Activated CD8-positive, alpha-beta T cell treated with anti-CD3 and anti-CD28 coated beads for 36 hours (primary cell): ENCODE data around the gene DOCK3. TPM values are rescaled to one million over a fixed set of nuclear protein-coding genes. Genes with fewer than 3 reads are reported as not detected.

Experiments used
- ATAC-seq: fragments of 200-7000 bp; cut with Tn5 transposase; one replicate; pipeline ENCODE4 v1.10.0; 2021; ENCODE audit warnings: mild to moderate bottlenecking, moderate library complexity
- CTCF ChIA-PET: fragments of 350-600 bp; sonication (Branson Sonifier 250); formaldehyde crosslinking; loops from one replicate; lab custom pipeline; 2021; ENCODE audit warnings: antibody characterized with exemption; lab: Charles Lee
- POLR2A ChIA-PET: fragments of 350-600 bp; sonication (Branson Sonifier 250); formaldehyde crosslinking; loops from one replicate; lab custom pipeline; 2021; ENCODE audit warnings: antibody characterized with exemption; lab: Charles Lee
- DNase-seq: peaks from one replicate; pipeline ENCODE4 v3.0.0-alpha.2; 2020
- H3K27ac Mint-ChIP-seq: one replicate; pipeline ENCODE4 v1.8.0; 2021; ENCODE audit warnings: mild to moderate bottlenecking, mixed read lengths
- H3K27me3 Mint-ChIP-seq: one replicate; pipeline ENCODE4 v1.8.0; 2021; ENCODE audit warnings: mixed read lengths
- H3K36me3 Mint-ChIP-seq: one replicate; pipeline ENCODE4 v1.8.0; 2021; ENCODE audit warnings: low read depth, mixed read lengths
- H3K4me1 Mint-ChIP-seq: one replicate; pipeline ENCODE4 v1.8.0; 2021; ENCODE audit warnings: low read depth, mixed read lengths
- H3K4me3 Mint-ChIP-seq: one replicate; pipeline ENCODE4 v1.8.0; 2021; ENCODE audit warnings: mild to moderate bottlenecking, moderate library complexity, mixed read lengths
- H3K9me3 Mint-ChIP-seq: one replicate; pipeline ENCODE4 v1.8.0; 2021; ENCODE audit warnings: mixed read lengths
- CTCF ChIP-seq: fragments of 200-600 bp; IDR thresholded peaks from one replicate; pipeline ENCODE4 v1.8.0; 2022; ENCODE audit warnings: antibody characterized with exemption, mild to moderate bottlenecking
- intact Hi-C: fragments of 100-400 bp; cut with micrococcal nuclease; formaldehyde crosslinking; loops from one replicate; pipeline ENCODE4 v1.10.0; 2022
- total RNA-seq, 2 experiments: library from RNA; stranded (reverse); gene quantifications; one replicate each; pipeline ENCODE4 v1.2.3, GENCODE V29; 2021

DOCK3 gene
- total RNA-seq, result 1 to 10 TPM; 3.6 to 4.2 TPM

- intact Hi-C loops, result no loop called here
- Mint-ChIP-seq H3K9me3 (no peaks in the 10 kb centered on the region), H3K4me3 (peak within 1 kb of the TSS; percentile 75), H3K27ac (peak within 1 kb of the TSS; percentile 61), H3K27me3 (peaks cover 28% of the 10 kb centered on the region), H3K4me1 (peaks cover 12% of the 10 kb centered on the region), H3K36me3 (no peaks in the 10 kb centered on the region)
- POLR2A ChIA-PET, result interaction anchor here (1.2 to 4.3 kb wide), 5 partner anchors 18 to 102 kb away, joined by 3 to 19 read pairs (median 5); partner anchors contain the start of gene MAPKAPK3
- TF ChIP-seq CTCF, result no peak
- CTCF ChIA-PET, result interaction anchor here (0.7 to 2.7 kb wide), 9 partner anchors 17 to 698 kb away, joined by 3 to 14 read pairs (median 6); partner anchors contain the start of gene MAPKAPK3
- peak; percentile 85 for ATAC-seq
- peak; percentile 58 for DNase-seq
Observed at GRCh38 chr3:50674349-50675178, at the start of gene DOCK3. TSS of gene DOCK3 (plus strand) at chr3:50674927. CDS start at chr3:50675264, 337 bp downstream.

- intact Hi-C loops, result no loop called here
- H3K36me3 Mint-ChIP-seq, result peaks cover 60% of the 10 kb centered on the region
- peak overlapping the region; percentile 90 for H3K27ac Mint-ChIP-seq
- DNase-seq (no peak), ATAC-seq (no peak)
- no peak for TF ChIP-seq CTCF
- H3K4me3 Mint-ChIP-seq, result peak overlapping the region; percentile 27
- H3K9me3 Mint-ChIP-seq, result no peaks in the 10 kb centered on the region
- POLR2A ChIA-PET, result interaction anchor here (0.6 to 5.9 kb wide), 11 partner anchors 8 to 768 kb away, joined by 3 to 30 read pairs (median 5); partner anchors contain the start of genes CISH and MAPKAPK3
- H3K27me3 Mint-ChIP-seq, result no peaks in the 10 kb centered on the region
- H3K4me1 Mint-ChIP-seq, result peaks cover 91% of the 10 kb centered on the region
- CTCF ChIA-PET, result interaction anchor here (0.8 to 7.5 kb wide), 4 partner anchors 11 to 76 kb away, joined by 3 to 67 read pairs (median 4); partner anchors contain the start of genes CISH and MAPKAPK3
Observed at GRCh38 chr3:50625231-50626182, 49.2 kb upstream of the DOCK3 start.

GRCh38 chr3:50626401-50626800, 48.3 kb upstream of the DOCK3 start:
- ATAC-seq, result no peak
- H3K4me3 Mint-ChIP-seq, result no peak overlapping the region
- H3K27ac Mint-ChIP-seq, result peak overlapping the region; percentile 25
- no peak for TF ChIP-seq CTCF
- POLR2A ChIA-PET, result interaction anchor here (0.6 to 5.9 kb wide), 5 partner anchors 9 to 767 kb away, joined by 3 to 30 read pairs (median 4); partner anchors contain the start of gene MAPKAPK3
- intact Hi-C loops, result no loop called here
- no peaks in the 10 kb centered on the region for H3K9me3 Mint-ChIP-seq
- no peak for DNase-seq
- CTCF ChIA-PET, result interaction anchor here (0.8 to 7.5 kb wide), 4 partner anchors 12 to 77 kb away, joined by 3 to 67 read pairs (median 4); partner anchors contain the start of genes CISH and MAPKAPK3
- peaks cover 61% of the 10 kb centered on the region for H3K36me3 Mint-ChIP-seq
- H3K4me1 Mint-ChIP-seq, result peaks cover 94% of the 10 kb centered on the region
- no peaks in the 10 kb centered on the region for H3K27me3 Mint-ChIP-seq

- ATAC-seq (peak; percentile 38), DNase-seq (peak; percentile 51)
- no peak overlapping the region for H3K4me3 Mint-ChIP-seq
- CTCF ChIA-PET, result interaction anchor here (0.7 to 7.5 kb wide), 9 partner anchors 9 to 258 kb away, joined by 3 to 67 read pairs (median 6); partner anchors contain the start of genes CISH and MAPKAPK3
- H3K4me1 Mint-ChIP-seq, result peaks cover 95% of the 10 kb centered on the region
- H3K9me3 Mint-ChIP-seq, result no peaks in the 10 kb centered on the region
- peak; percentile 34 for TF ChIP-seq CTCF
- POLR2A ChIA-PET, result interaction anchor here (1.0 to 5.9 kb wide), 6 partner anchors 10 to 59 kb away, joined by 3 to 30 read pairs (median 4); partner anchors contain the start of genes C3orf18, HEMK1 and MAPKAPK3
- H3K27ac Mint-ChIP-seq, result peak overlapping the region; percentile 83
- peaks cover 64% of the 10 kb centered on the region for H3K36me3 Mint-ChIP-seq
- no peaks in the 10 kb centered on the region for H3K27me3 Mint-ChIP-seq
- intact Hi-C loops, result no loop called here
Observed at GRCh38 chr3:50627407-50628051, 47.2 kb upstream of the DOCK3 start.
